HEK293 (cell line): ENCODE results near the gene SSTR4.

ENCODE experiments used
- CTCF ChIA-PET: fragments of 350-600 bp; formaldehyde crosslinking; extraction: SDS; loops from one replicate; lab custom pipeline; 2021; ENCODE audit warnings: antibody characterized with exemption; lab: Yijun Ruan, JAX
- POLR2A ChIA-PET: fragments of 300-600 bp; formaldehyde crosslinking; extraction: SDS; loops from one replicate; lab custom pipeline; 2020; ENCODE audit warnings: antibody characterized with exemption, inconsistent platforms; lab: Yijun Ruan, JAX
- H3K27ac ChIP-seq: fragments of 200-500 bp; sonication (Bioruptor generic); 2 replicates; pipeline ENCODE4 v1.5.1; 2014; ENCODE audit warnings: low read depth, low read length, control low read depth, inconsistent platforms; ENCODE audit errors: extremely low read depth
- H3K36me3 ChIP-seq, 2 experiments: fragments of 200-500 bp in 1 of 2; sonication (Bioruptor generic) in 1 of 2; 1 replicate in 1 of 2; 2 replicates in 1 of 2; pipeline ENCODE4 v1.5.1; 2014 to 2017; ENCODE audit warnings: inconsistent platforms in 2 of 2, low read length in 2 of 2; ENCODE audit not compliant: control insufficient read depth in 2 of 2, insufficient read depth in 1 of 2
- H3K4me1 ChIP-seq: fragments of 200-500 bp; sonication (Bioruptor generic); 2 replicates; pipeline ENCODE4 v1.5.1; 2014; ENCODE audit warnings: mild to moderate bottlenecking, low read length, inconsistent platforms; ENCODE audit not compliant: control insufficient read depth, insufficient read depth
- H3K4me3 ChIP-seq: 2 replicates; pipeline ENCODE4 v1.5.1; 2011; ENCODE audit warnings: low read depth, mild to moderate bottlenecking, control low read depth, low read length, moderate library complexity
- H3K9me3 ChIP-seq: fragments of 200-500 bp; sonication (Bioruptor generic); 2 replicates; pipeline ENCODE4 v1.5.1; 2014; ENCODE audit warnings: low read depth, low read length, inconsistent platforms; ENCODE audit not compliant: control insufficient read depth, insufficient read depth
- GFI1B ChIP-seq: fragments of 450-650 bp; formaldehyde crosslinking; IDR thresholded peaks from 2 replicates; pipeline ENCODE4 v1.5.1; 2016; ENCODE audit warnings: missing biosample characterization, missing genetic modification characterization
- OSR2 ChIP-seq: fragments of 450-650 bp; formaldehyde crosslinking; IDR thresholded peaks from 2 replicates; pipeline ENCODE4 v1.5.1; 2016; ENCODE audit warnings: missing biosample characterization, missing genetic modification characterization
- OVOL3 ChIP-seq: fragments of 450-650 bp; formaldehyde crosslinking; IDR thresholded peaks from 2 replicates; pipeline ENCODE4 v1.5.1; 2016; ENCODE audit warnings: missing biosample characterization, missing genetic modification characterization
- PRDM1 ChIP-seq: fragments of 450-650 bp; formaldehyde crosslinking; IDR thresholded peaks from 2 replicates; pipeline ENCODE4; 2016; ENCODE audit warnings: missing biosample characterization, missing genetic modification characterization
- PRDM6 ChIP-seq: fragments of 450-650 bp; formaldehyde crosslinking; IDR thresholded peaks from 2 replicates; pipeline ENCODE4 v1.5.1; 2017; ENCODE audit warnings: missing biosample characterization, missing genetic modification characterization
- SCRT1 ChIP-seq: fragments of 450-650 bp; formaldehyde crosslinking; IDR thresholded peaks from 2 replicates; pipeline ENCODE4 v1.5.1; 2016; ENCODE audit warnings: missing biosample characterization, missing genetic modification characterization, borderline replicate concordance
- SP2 ChIP-seq: fragments of 450-650 bp; formaldehyde crosslinking; IDR thresholded peaks from 2 replicates; pipeline ENCODE4 v1.5.1; 2016; ENCODE audit warnings: missing biosample characterization, missing genetic modification characterization
- TSHZ1 ChIP-seq: fragments of 450-650 bp; formaldehyde crosslinking; IDR thresholded peaks from 2 replicates; pipeline ENCODE4 v1.5.1; 2016; ENCODE audit warnings: missing biosample characterization, missing genetic modification characterization, borderline replicate concordance
- YY1 ChIP-seq: fragments of 450-650 bp; formaldehyde crosslinking; IDR thresholded peaks from 2 replicates; pipeline ENCODE4 v1.5.1; 2018; ENCODE audit warnings: missing biosample characterization, missing genetic modification characterization
- ZBTB26 ChIP-seq: fragments of 450-650 bp; formaldehyde crosslinking; optimal IDR thresholded peaks from 2 replicates; pipeline ENCODE3; 2016; ENCODE audit warnings: missing biosample characterization, mild to moderate bottlenecking, missing genetic modification characterization
- ZNF169 ChIP-seq: fragments of 450-650 bp; formaldehyde crosslinking; IDR thresholded peaks from 2 replicates; pipeline ENCODE4 v1.5.1; 2016; ENCODE audit warnings: missing biosample characterization, missing genetic modification characterization
- ZNF280D ChIP-seq: fragments of 450-650 bp; formaldehyde crosslinking; IDR thresholded peaks from 2 replicates; pipeline ENCODE4 v1.5.1; 2016; ENCODE audit warnings: missing biosample characterization, missing genetic modification characterization
- ZNF514 ChIP-seq: fragments of 450-650 bp; formaldehyde crosslinking; IDR thresholded peaks from 2 replicates; pipeline ENCODE4 v1.5.1; 2016; ENCODE audit warnings: missing biosample characterization, missing genetic modification characterization
- ZNF518A ChIP-seq: fragments of 450-650 bp; formaldehyde crosslinking; conservative IDR thresholded peaks from 2 replicates; pipeline ENCODE4 v1.5.1; 2016; ENCODE audit warnings: low read depth, missing biosample characterization, missing genetic modification characterization
- ZNF521 ChIP-seq: fragments of 450-650 bp; formaldehyde crosslinking; IDR thresholded peaks from 2 replicates; pipeline ENCODE4 v1.5.1; 2017; ENCODE audit warnings: missing biosample characterization, mild to moderate bottlenecking, missing genetic modification characterization
- ZNF561 ChIP-seq: fragments of 450-650 bp; IDR thresholded peaks from 2 replicates; pipeline ENCODE4 v1.5.1; 2018; ENCODE audit warnings: missing biosample characterization, missing genetic modification characterization, borderline replicate concordance
- ZNF626 ChIP-seq: fragments of 450-650 bp; sonication (Bioruptor Pico); formaldehyde crosslinking; IDR thresholded peaks from 2 replicates; pipeline ENCODE4 v1.5.1; 2018; ENCODE audit warnings: missing biosample characterization, missing genetic modification characterization, inconsistent platforms
- ZNF654 ChIP-seq: fragments of 450-650 bp; formaldehyde crosslinking; IDR thresholded peaks from 2 replicates; pipeline ENCODE4 v1.5.1; 2016; ENCODE audit warnings: low read depth, missing biosample characterization, missing genetic modification characterization
- ZSCAN30 ChIP-seq: fragments of 450-650 bp; IDR thresholded peaks from 2 replicates; pipeline ENCODE4 v1.5.1; 2018; ENCODE audit warnings: missing biosample characterization, mild to moderate bottlenecking, missing genetic modification characterization, moderate library complexity

The SSTR4 gene

GRCh38 chr20:23071398-23071797 is 36.3 kb downstream of the SSTR4 start (continued):
- TF ChIP-seq ZNF518A (no peak), OSR2 (tag by site-specific recombination) (no peak), ZNF561 (tag by site-specific recombination) (no peak), OVOL3 (tag by site-specific recombination) (no peak), SCRT1 (tag by site-specific recombination) (no peak)

- H3K36me3 ChIP-seq: no peaks in the 10 kb centered on the region
- CTCF ChIA-PET: no interaction called here
- H3K9me3 ChIP-seq: no peaks in the 10 kb centered on the region
- no peak overlapping the region for H3K4me3 ChIP-seq
- TF ChIP-seq PRDM1 (tag by site-specific recombination): no peak
- TF ChIP-seq ZNF521 (tag by site-specific recombination): no peak
- TF ChIP-seq YY1 (tag by site-specific recombination): no peak
- TF ChIP-seq GFI1B: no peak
- TF ChIP-seq PRDM6 (tag by site-specific recombination): no peak
- no peak for TF ChIP-seq SP2
- no peak for TF ChIP-seq ZNF514
- no peak for TF ChIP-seq ZSCAN30
- TF ChIP-seq ZNF280D: no peak
- TF ChIP-seq ZNF626: no peak
- TF ChIP-seq ZBTB26: no peak
- TF ChIP-seq ZNF169 (tag by site-specific recombination): no peak
- TF ChIP-seq TSHZ1: no peak
- TF ChIP-seq ZNF654 (tag by site-specific recombination): no peak
- TF ChIP-seq, all 188 proteins: peak for 0
- H3K4me1 ChIP-seq: no peaks in the 10 kb centered on the region
- POLR2A ChIA-PET: no interaction called here
- no peak overlapping the region for H3K27ac ChIP-seq
Observed at GRCh38 chr20:23071996-23072395, 36.9 kb downstream of the SSTR4 start.
